ENCODE results near the gene ZNF236. TPM values are rescaled to one million over a fixed set of nuclear protein-coding genes. Genes with fewer than 3 reads are reported as not detected.
"Not testable (repeated sequence)": the region's sequence is repeated elsewhere in the genome, so short reads cannot be mapped to it uniquely, and the experiment has no call there.

Gene ZNF236
- 1 to 10 TPM; 1.4 to 6.1 (median 2.3) TPM for polyA plus RNA-seq
- long read RNA-seq, donor 1 = 0 reads
- long read RNA-seq, donor 2 = 0 reads
- long read RNA-seq, donor 3 = 0 reads
- long read RNA-seq, donor 4 = 0 reads
- long read RNA-seq, donor 5 = 0 reads
- long read RNA-seq, donor 6 = 0 reads
- long read RNA-seq, donor 7 = 0 reads
- long read RNA-seq, donor 8 = 0 reads
- long read RNA-seq, donor 9 = 0 reads
- long read RNA-seq, donor 10, partial matches to known transcripts = 12 of 12 reads
- long read RNA-seq, donor 10, other reads (novel, unspliced or antisense) = 0 of 12 reads

- Histone ChIP-seq H3K9me3 (ENCODE audit: control insufficient read depth in 2 of 2, insufficient read depth in 1 of 2, low read depth in 1 of 2, low read length in 1 of 2) (no peaks in the 10 kb centered on the region), H3K4me3 (ENCODE audit: low read depth in 1 of 3, low read length in 3 of 3) (peak within 1 kb of the TSS; percentile 85 to 97 (median 86)), H3K27me3 (ENCODE audit: control insufficient read depth in 3 of 3, insufficient read depth in 3 of 3, low read length in 3 of 3) (no peaks in the 10 kb centered on the region), H3K36me3 (ENCODE audit: control insufficient read depth in 3 of 3, insufficient read depth in 2 of 3, low read depth in 1 of 3, low read length in 3 of 3) (peaks cover 0 to 6% (median 0%) of the 10 kb centered on the region in 3 donors), H3K27ac (ENCODE audit: low read depth in 1 of 3, low read length in 2 of 3) (peak within 1 kb of the TSS; percentile 89 to 92 (median 92)), H3K4me1 (ENCODE audit: control insufficient read depth in 3 of 3, insufficient read depth in 2 of 3, low read depth in 1 of 3, low read length in 2 of 3) (peaks cover 1 to 6% (median 4%) of the 10 kb centered on the region in 3 donors)
- FAIRE-seq (no peak), DNase-seq (peak; percentile 65 to 91)
- WGBS, 3 donors = 0 to 1% (median 0%) methylated on average over 3 to 113 of the region's 113 CpGs
Observed at GRCh38 chr18:76822506-76823160, at the start of gene ZNF236. TSS of gene ZNF236 (plus strand) at chr18:76822557. CDS start at chr18:76822608, 51 bp downstream.

- no peak for DNase-seq
- 82 to 86% (median 86%) methylated on average over 8 of the region's 8 CpGs for WGBS, 3 donors
- no peak for FAIRE-seq
Observed at GRCh38 chr18:76772665-76773064, 49.7 kb upstream of the ZNF236 start.

GRCh38 chr18:76777036-76777435, 45.3 kb upstream of the ZNF236 start:
- not testable (repeated sequence) for DNase-seq; H3K4me1 ChIP-seq (ENCODE audit: control insufficient read depth in 3 of 3, insufficient read depth in 2 of 3, low read depth in 1 of 3, low read length in 2 of 3); H3K27me3 ChIP-seq (ENCODE audit: control insufficient read depth in 3 of 3, insufficient read depth in 3 of 3, low read length in 3 of 3); H3K36me3 ChIP-seq (ENCODE audit: control insufficient read depth in 3 of 3, insufficient read depth in 2 of 3, low read depth in 1 of 3, low read length in 3 of 3); H3K4me3 ChIP-seq (ENCODE audit: low read depth in 1 of 3, low read length in 3 of 3); FAIRE-seq; H3K27ac ChIP-seq (ENCODE audit: low read depth in 1 of 3, low read length in 2 of 3); H3K9me3 ChIP-seq (ENCODE audit: control insufficient read depth in 2 of 2, insufficient read depth in 1 of 2, low read depth in 1 of 2, low read length in 1 of 2)
- WGBS, 3 donors = 92 to 95% (median 94%) methylated on average over 14 to 22 of the region's 22 CpGs

More at GRCh38 chr18:76772665-76773064, 49.7 kb upstream of the ZNF236 start:
- Histone ChIP-seq H3K4me1 (ENCODE audit: control insufficient read depth in 3 of 3, insufficient read depth in 2 of 3, low read depth in 1 of 3, low read length in 2 of 3) (no peaks in the 10 kb centered on the region), H3K9me3 (ENCODE audit: control insufficient read depth in 2 of 2, insufficient read depth in 1 of 2, low read depth in 1 of 2, low read length in 1 of 2) (no peaks in the 10 kb centered on the region), H3K27ac (ENCODE audit: low read depth in 1 of 3, low read length in 2 of 3) (no peak overlapping the region), H3K27me3 (ENCODE audit: control insufficient read depth in 3 of 3, insufficient read depth in 3 of 3, low read length in 3 of 3) (peaks cover 0 to 5% (median 0%) of the 10 kb centered on the region in 3 donors), H3K36me3 (ENCODE audit: control insufficient read depth in 3 of 3, insufficient read depth in 2 of 3, low read depth in 1 of 3, low read length in 3 of 3) (no peaks in the 10 kb centered on the region), H3K4me3 (ENCODE audit: low read depth in 1 of 3, low read length in 3 of 3) (no peak overlapping the region)

- peaks cover 0 to 2% (median 0%) of the 10 kb centered on the region in 3 donors for H3K27me3 ChIP-seq (ENCODE audit: control insufficient read depth in 3 of 3, insufficient read depth in 3 of 3, low read length in 3 of 3)
- H3K4me1 ChIP-seq (ENCODE audit: control insufficient read depth in 3 of 3, insufficient read depth in 2 of 3, low read depth in 1 of 3, low read length in 2 of 3) = no peaks in the 10 kb centered on the region
- H3K27ac ChIP-seq (ENCODE audit: low read depth in 1 of 3, low read length in 2 of 3) = no peak overlapping the region
- H3K4me3 ChIP-seq (ENCODE audit: low read depth in 1 of 3, low read length in 3 of 3) = no peak overlapping the region
- no peaks in the 10 kb centered on the region for H3K36me3 ChIP-seq (ENCODE audit: control insufficient read depth in 3 of 3, insufficient read depth in 2 of 3, low read depth in 1 of 3, low read length in 3 of 3)
- DNase-seq = no peak
- no peaks in the 10 kb centered on the region for H3K9me3 ChIP-seq (ENCODE audit: control insufficient read depth in 2 of 2, insufficient read depth in 1 of 2, low read depth in 1 of 2, low read length in 1 of 2)
- 87 to 88% (median 88%) methylated on average over 29 of the region's 29 CpGs for WGBS, 3 donors
- no peak for FAIRE-seq
Observed at GRCh38 chr18:76783786-76784484, 38.4 kb upstream of the ZNF236 start.

GRCh38 chr18:76785872-76786271, 36.5 kb upstream of the ZNF236 start:
- H3K4me3 ChIP-seq (ENCODE audit: low read depth in 1 of 3, low read length in 3 of 3) = no peak overlapping the region
- H3K27me3 ChIP-seq (ENCODE audit: control insufficient read depth in 3 of 3, insufficient read depth in 3 of 3, low read length in 3 of 3) = no peaks in the 10 kb centered on the region
- DNase-seq (no peak), FAIRE-seq (no peak)
- WGBS, 3 donors = 84 to 91% (median 89%) methylated on average over 6 of the region's 6 CpGs
- no peak overlapping the region for H3K27ac ChIP-seq (ENCODE audit: low read depth in 1 of 3, low read length in 2 of 3)
- H3K9me3 ChIP-seq (ENCODE audit: control insufficient read depth in 2 of 2, insufficient read depth in 1 of 2, low read depth in 1 of 2, low read length in 1 of 2) = peaks cover 2 to 5% of the 10 kb centered on the region in 2 donors
- no peaks in the 10 kb centered on the region for H3K36me3 ChIP-seq (ENCODE audit: control insufficient read depth in 3 of 3, insufficient read depth in 2 of 3, low read depth in 1 of 3, low read length in 3 of 3)
- no peaks in the 10 kb centered on the region for H3K4me1 ChIP-seq (ENCODE audit: control insufficient read depth in 3 of 3, insufficient read depth in 2 of 3, low read depth in 1 of 3, low read length in 2 of 3)

GRCh38 chr18:76788571-76789317, 33.6 kb upstream of the ZNF236 start:
- H3K4me3 ChIP-seq (ENCODE audit: low read depth in 1 of 3, low read length in 3 of 3) = no peak overlapping the region
- H3K4me1 ChIP-seq (ENCODE audit: control insufficient read depth in 3 of 3, insufficient read depth in 2 of 3, low read depth in 1 of 3, low read length in 2 of 3) = no peaks in the 10 kb centered on the region
- FAIRE-seq (no peak), DNase-seq (no peak)
- peaks cover 2 to 16% of the 10 kb centered on the region in 2 donors for H3K9me3 ChIP-seq (ENCODE audit: control insufficient read depth in 2 of 2, insufficient read depth in 1 of 2, low read depth in 1 of 2, low read length in 1 of 2)
- no peak overlapping the region for H3K27ac ChIP-seq (ENCODE audit: low read depth in 1 of 3, low read length in 2 of 3)
- no peaks in the 10 kb centered on the region for H3K36me3 ChIP-seq (ENCODE audit: control insufficient read depth in 3 of 3, insufficient read depth in 2 of 3, low read depth in 1 of 3, low read length in 3 of 3)
- no peaks in the 10 kb centered on the region for H3K27me3 ChIP-seq (ENCODE audit: control insufficient read depth in 3 of 3, insufficient read depth in 3 of 3, low read length in 3 of 3)
- 88 to 91% (median 90%) methylated on average over 19 to 36 of the region's 36 CpGs for WGBS, 3 donors

GRCh38 chr18:76791106-76791505, 31.3 kb upstream of the ZNF236 start:
- H3K9me3 ChIP-seq (ENCODE audit: control insufficient read depth in 2 of 2, insufficient read depth in 1 of 2, low read depth in 1 of 2, low read length in 1 of 2) = peaks cover 2 to 16% of the 10 kb centered on the region in 2 donors
- H3K27ac ChIP-seq (ENCODE audit: low read depth in 1 of 3, low read length in 2 of 3) = no peak overlapping the region
- no peaks in the 10 kb centered on the region for H3K27me3 ChIP-seq (ENCODE audit: control insufficient read depth in 3 of 3, insufficient read depth in 3 of 3, low read length in 3 of 3)
- FAIRE-seq (no peak), DNase-seq (no peak)
- 89 to 94% (median 90%) methylated on average over 12 of the region's 12 CpGs for WGBS, 3 donors
- H3K36me3 ChIP-seq (ENCODE audit: control insufficient read depth in 3 of 3, insufficient read depth in 2 of 3, low read depth in 1 of 3, low read length in 3 of 3) = no peaks in the 10 kb centered on the region
- no peaks in the 10 kb centered on the region for H3K4me1 ChIP-seq (ENCODE audit: control insufficient read depth in 3 of 3, insufficient read depth in 2 of 3, low read depth in 1 of 3, low read length in 2 of 3)
- no peak overlapping the region for H3K4me3 ChIP-seq (ENCODE audit: low read depth in 1 of 3, low read length in 3 of 3)

GRCh38 chr18:76791642-76792041, 30.7 kb upstream of the ZNF236 start:
- DNase-seq (no peak), FAIRE-seq (no peak)
- H3K36me3 ChIP-seq (ENCODE audit: control insufficient read depth in 3 of 3, insufficient read depth in 2 of 3, low read depth in 1 of 3, low read length in 3 of 3) = no peaks in the 10 kb centered on the region
- H3K4me3 ChIP-seq (ENCODE audit: low read depth in 1 of 3, low read length in 3 of 3) = no peak overlapping the region
- H3K4me1 ChIP-seq (ENCODE audit: control insufficient read depth in 3 of 3, insufficient read depth in 2 of 3, low read depth in 1 of 3, low read length in 2 of 3) = no peaks in the 10 kb centered on the region
- WGBS, 3 donors = 76 to 88% (median 83%) methylated on average over 5 of the region's 5 CpGs
- peaks cover 2 to 16% of the 10 kb centered on the region in 2 donors for H3K9me3 ChIP-seq (ENCODE audit: control insufficient read depth in 2 of 2, insufficient read depth in 1 of 2, low read depth in 1 of 2, low read length in 1 of 2)
- no peaks in the 10 kb centered on the region for H3K27me3 ChIP-seq (ENCODE audit: control insufficient read depth in 3 of 3, insufficient read depth in 3 of 3, low read length in 3 of 3)
- no peak overlapping the region for H3K27ac ChIP-seq (ENCODE audit: low read depth in 1 of 3, low read length in 2 of 3)

Measured in small intestine (tissue), 16 donors.